Mesodermal cell (in vitro differentiated cells): ENCODE results near the gene CYTH1.

Experiments used
- H3K27ac ChIP-seq: 2 replicates; pipeline ENCODE4 v1.7.0; 2013; ENCODE audit warnings: mild to moderate bottlenecking, low read depth, low read length, moderate library complexity; ENCODE audit not compliant: severe bottlenecking
- H3K36me3 ChIP-seq: 2 replicates; pipeline ENCODE4 v1.7.1; 2013; ENCODE audit warnings: mild to moderate bottlenecking, low read length, moderate library complexity; ENCODE audit not compliant: control insufficient read depth, insufficient read depth
- H3K4me1 ChIP-seq: one replicate; pipeline ENCODE4 v1.7.1; 2013; ENCODE audit warnings: mild to moderate bottlenecking, low read length; ENCODE audit not compliant: insufficient read depth, control insufficient read depth, poor library complexity, severe bottlenecking
- H3K4me3 ChIP-seq: 2 replicates; pipeline ENCODE4 v1.7.0; 2013; ENCODE audit warnings: low read length, control low read depth, mild to moderate bottlenecking; ENCODE audit not compliant: insufficient read depth, poor library complexity, severe bottlenecking; ENCODE audit errors: extremely low read depth
- H3K9me3 ChIP-seq: 2 replicates; pipeline ENCODE4 v1.7.1; 2013; ENCODE audit warnings: mild to moderate bottlenecking, low read length, moderate library complexity; ENCODE audit not compliant: control insufficient read depth
- WGBS, 2 experiments: methylation state at CpG; one replicate each; pipeline ENCODE4 v1.1.5; 2013; ENCODE audit warnings: missing lambda C conversion rate in 2 of 2; ENCODE audit not compliant: insufficient coverage in 2 of 2; 5-methylcytosine and 5-hydroxymethylcytosine counted together

Gene CYTH1

DNA sequence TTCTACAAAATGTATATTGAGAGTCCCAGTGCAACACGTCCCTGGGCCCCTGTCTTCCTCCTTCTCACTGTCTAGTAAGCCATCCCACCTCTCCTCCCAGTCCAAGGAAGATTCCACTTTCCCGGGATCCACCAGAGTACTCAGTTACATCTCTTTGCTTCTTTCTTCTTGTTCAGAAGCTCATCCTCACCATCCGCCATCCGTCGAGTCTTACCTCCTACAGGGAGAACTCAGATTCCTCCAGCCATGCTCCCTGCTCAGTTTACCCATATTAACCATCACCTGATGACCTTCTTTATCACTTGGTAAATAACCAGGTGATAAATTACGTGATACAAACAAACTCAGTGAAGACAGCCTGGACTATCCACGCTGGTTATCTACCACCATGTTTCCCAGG, 57.1 kb downstream of the CYTH1 start:
- 82 to 87% methylated on average over 6 to 7 of the region's 7 CpGs for WGBS, 2 experiments
- H3K4me1 ChIP-seq = peaks cover 32% of the 10 kb centered on the region
- H3K27ac ChIP-seq = no peak overlapping the region
- no peak overlapping the region for H3K4me3 ChIP-seq
- no peaks in the 10 kb centered on the region for H3K9me3 ChIP-seq
- H3K36me3 ChIP-seq = no peaks in the 10 kb centered on the region

GRCh38 chr17:78724544-78724943, 57.5 kb downstream of the CYTH1 start:
- Histone ChIP-seq H3K4me1 (peaks cover 28% of the 10 kb centered on the region), H3K9me3 (no peaks in the 10 kb centered on the region), H3K4me3 (no peak overlapping the region), H3K27ac (no peak overlapping the region), H3K36me3 (no peaks in the 10 kb centered on the region)
- WGBS, 2 experiments = 14 to 20% methylated on average over 1 of the region's 5 CpGs

- H3K27ac ChIP-seq = no peak overlapping the region
- no peaks in the 10 kb centered on the region for H3K9me3 ChIP-seq
- no peaks in the 10 kb centered on the region for H3K36me3 ChIP-seq
- 63 to 69% methylated on average over 4 to 5 of the region's 8 CpGs for WGBS, 2 experiments
- peaks cover 27% of the 10 kb centered on the region for H3K4me1 ChIP-seq
- H3K4me3 ChIP-seq = no peak overlapping the region
These were observed 58.1 kb downstream of the CYTH1 start for GRCh38 chr17:78723957-78724356.

DNA sequence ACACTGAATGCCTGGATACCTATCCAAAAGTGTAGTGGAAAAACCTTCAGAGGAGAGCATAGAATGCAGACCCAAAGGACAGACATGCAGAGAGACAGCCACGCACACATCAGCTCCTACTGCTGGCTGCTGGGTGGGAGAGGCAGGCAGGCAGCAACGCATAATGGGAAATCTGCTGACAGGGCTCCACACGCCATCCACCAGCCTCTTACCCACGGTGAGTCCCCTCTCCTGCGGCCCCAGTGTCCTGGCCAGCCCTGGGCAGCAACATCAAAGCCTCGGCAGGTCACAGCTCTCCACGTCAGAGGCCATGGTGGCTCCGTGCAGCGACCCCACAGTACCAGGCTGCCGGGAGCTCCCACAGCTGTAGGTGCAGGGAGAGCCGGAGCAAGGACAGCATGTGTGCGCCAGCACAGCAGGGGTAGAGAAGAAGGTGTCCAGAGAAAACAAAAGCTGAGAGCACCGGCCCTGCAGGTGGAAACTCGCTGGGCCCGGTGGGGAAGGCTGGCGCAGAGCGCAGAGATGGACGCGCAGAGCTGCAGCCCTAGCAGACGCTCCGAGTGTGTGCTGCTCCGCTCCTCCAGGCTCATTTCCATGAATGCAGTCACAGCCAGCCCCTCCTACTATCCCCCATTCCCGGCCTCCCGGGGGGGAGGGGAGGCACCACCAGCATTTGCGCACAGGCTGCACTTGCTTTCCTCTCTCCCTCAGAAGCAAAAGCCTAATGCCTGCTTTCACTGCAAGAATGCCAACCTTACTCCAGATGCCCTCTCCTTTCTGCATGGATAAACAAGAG, 58.9 kb downstream of the CYTH1 start:
- 6 to 12% methylated on average over 11 to 21 of the region's 25 CpGs for WGBS, 2 experiments
- Histone ChIP-seq H3K4me1 (peaks cover 27% of the 10 kb centered on the region), H3K4me3 (peak overlapping the region; percentile 32), H3K9me3 (no peaks in the 10 kb centered on the region), H3K27ac (no peak overlapping the region), H3K36me3 (no peaks in the 10 kb centered on the region)

DNA sequence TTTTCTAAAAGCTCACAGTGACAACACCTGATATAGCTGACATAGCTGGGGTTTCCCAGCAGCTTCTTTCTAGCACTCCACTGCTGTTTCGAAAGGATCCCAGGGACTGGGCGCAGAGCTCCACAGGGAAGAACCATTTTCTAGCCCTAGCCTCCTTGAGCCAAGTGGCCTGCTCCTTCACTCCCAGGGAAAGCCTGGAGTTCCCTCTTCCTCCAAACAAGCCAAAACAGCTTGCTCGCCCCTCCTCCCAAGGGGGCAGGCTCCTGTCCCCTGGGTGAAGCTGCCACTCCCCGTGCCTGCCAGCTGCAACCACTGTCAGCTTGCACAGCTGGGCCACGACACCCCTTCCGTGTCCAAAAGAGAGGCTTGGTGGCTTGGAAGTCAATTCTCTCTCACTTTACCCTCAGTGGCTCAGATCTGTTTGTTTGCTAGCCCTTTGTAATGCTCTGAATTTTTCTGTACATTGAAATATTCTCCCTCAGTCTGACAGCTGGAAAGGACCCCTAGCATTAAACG, 59.8 kb downstream of the CYTH1 start:
- no peak overlapping the region for H3K27ac ChIP-seq
- peaks cover 27% of the 10 kb centered on the region for H3K4me1 ChIP-seq
- no peak overlapping the region for H3K4me3 ChIP-seq
- 63 to 75% methylated on average over 6 of the region's 7 CpGs for WGBS, 2 experiments
- no peaks in the 10 kb centered on the region for H3K36me3 ChIP-seq
- H3K9me3 ChIP-seq = no peaks in the 10 kb centered on the region

DNA sequence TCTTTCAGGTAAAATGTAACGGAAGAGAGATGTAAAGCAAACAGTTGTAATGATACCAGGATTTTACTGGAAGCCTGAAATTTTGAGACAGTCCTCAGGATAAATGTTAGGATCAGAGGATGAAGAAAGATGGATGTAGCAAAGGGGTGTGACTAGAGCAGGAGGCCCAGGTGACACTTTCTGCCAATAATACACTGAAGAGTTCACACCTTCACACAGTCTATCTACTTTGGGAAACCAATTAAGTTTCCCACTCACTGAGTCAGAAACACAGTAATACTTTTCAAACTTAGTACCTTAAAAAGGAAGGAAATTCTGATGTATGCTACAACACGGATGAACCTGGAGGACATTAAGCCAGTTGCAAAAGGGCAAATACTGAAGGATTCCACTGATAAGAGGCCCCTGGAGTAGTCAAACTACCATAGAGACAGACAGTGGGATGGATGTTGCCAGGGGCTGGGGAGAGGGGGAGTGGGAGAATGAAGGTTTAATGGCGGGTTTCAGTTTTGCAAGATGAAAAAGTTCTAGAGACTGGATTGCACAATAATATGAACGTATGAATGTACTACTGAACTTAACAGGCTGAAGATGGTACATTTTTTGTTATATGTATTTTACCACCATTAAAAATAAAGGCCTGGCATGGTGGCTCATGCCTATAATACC, 62.3 kb downstream of the CYTH1 start:
- Histone ChIP-seq H3K9me3 (no peaks in the 10 kb centered on the region), H3K27ac (no peak overlapping the region), H3K4me1 (peaks cover 33% of the 10 kb centered on the region), H3K4me3 (no peak overlapping the region), H3K36me3 (no peaks in the 10 kb centered on the region)
- WGBS, 2 experiments = 93% methylated on average over 2 of the region's 4 CpGs

DNA sequence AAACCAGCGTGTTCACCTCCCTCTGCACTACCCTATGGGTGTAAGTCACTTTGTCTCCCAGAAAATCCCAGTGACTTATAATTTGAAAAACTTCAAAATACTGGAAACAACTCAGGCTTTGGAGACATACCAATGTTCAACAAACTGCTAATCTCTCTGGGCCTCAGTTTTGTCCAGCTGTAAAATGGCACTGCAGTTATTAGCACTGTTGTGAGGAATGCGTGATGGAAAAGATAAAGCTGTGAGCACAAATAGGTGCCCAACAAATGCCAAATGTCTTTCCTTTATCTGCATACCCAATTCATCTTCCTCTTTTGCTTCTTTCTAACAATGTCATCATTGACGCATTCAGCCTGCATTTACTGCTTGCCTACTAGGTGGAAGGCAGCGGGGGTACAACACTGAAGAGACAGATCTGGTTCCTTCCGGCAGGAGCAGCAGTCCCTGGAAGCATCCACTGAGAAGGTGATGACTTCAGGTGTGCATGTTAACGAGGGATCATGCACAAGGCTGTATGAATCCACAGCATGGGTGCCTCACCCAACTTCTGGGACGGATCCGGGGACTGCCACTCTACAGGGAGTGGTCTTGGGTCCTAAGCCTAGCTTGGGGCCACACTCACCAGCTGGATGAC, 63.4 kb downstream of the CYTH1 start:
- no peaks in the 10 kb centered on the region for H3K9me3 ChIP-seq
- 93 to 96% methylated on average over 4 to 8 of the region's 8 CpGs for WGBS, 2 experiments
- no peaks in the 10 kb centered on the region for H3K36me3 ChIP-seq
- no peak overlapping the region for H3K27ac ChIP-seq
- no peak overlapping the region for H3K4me3 ChIP-seq
- H3K4me1 ChIP-seq = peaks cover 22% of the 10 kb centered on the region

GRCh38 chr17:78717431-78717980, 64.6 kb downstream of the CYTH1 start:
- no peaks in the 10 kb centered on the region for H3K9me3 ChIP-seq
- H3K4me3 ChIP-seq = no peak overlapping the region
- WGBS, 2 experiments = 62 to 68% methylated on average over 13 to 14 of the region's 14 CpGs
- H3K27ac ChIP-seq = no peak overlapping the region
- H3K4me1 ChIP-seq = peaks cover 16% of the 10 kb centered on the region
- no peaks in the 10 kb centered on the region for H3K36me3 ChIP-seq

- H3K27ac ChIP-seq = no peak overlapping the region
- no peak overlapping the region for H3K4me3 ChIP-seq
- H3K9me3 ChIP-seq = no peaks in the 10 kb centered on the region
- no peaks in the 10 kb centered on the region for H3K36me3 ChIP-seq
- WGBS, 2 experiments = 50 to 52% methylated on average over 15 to 16 of the region's 19 CpGs
- peaks cover 12% of the 10 kb centered on the region for H3K4me1 ChIP-seq
These were observed 65.2 kb downstream of the CYTH1 start for GRCh38 chr17:78716814-78717393.

GRCh38 chr17:78716292-78716691, 65.8 kb downstream of the CYTH1 start:
- no peak overlapping the region for H3K27ac ChIP-seq

More at GRCh38 chr17:78716292-78716691, 65.8 kb downstream of the CYTH1 start:
- Histone ChIP-seq H3K4me1 (peaks cover 12% of the 10 kb centered on the region), H3K9me3 (no peaks in the 10 kb centered on the region), H3K4me3 (no peak overlapping the region), H3K36me3 (no peaks in the 10 kb centered on the region)
- 100% methylated on average over 1 of the region's 1 CpG for WGBS, 2 experiments
